ENCODE results near the gene PRKCQ. TPM values are rescaled to one million over a fixed set of nuclear protein-coding genes. Genes with fewer than 3 reads are reported as not detected.

The PRKCQ gene
- total and polyA plus RNA-seq, 2 of the 13 experiments (the other 11 are each of a cell fraction or from before 2014, with no cell fraction given): 0.13 to 0.35 TPM

DNA sequence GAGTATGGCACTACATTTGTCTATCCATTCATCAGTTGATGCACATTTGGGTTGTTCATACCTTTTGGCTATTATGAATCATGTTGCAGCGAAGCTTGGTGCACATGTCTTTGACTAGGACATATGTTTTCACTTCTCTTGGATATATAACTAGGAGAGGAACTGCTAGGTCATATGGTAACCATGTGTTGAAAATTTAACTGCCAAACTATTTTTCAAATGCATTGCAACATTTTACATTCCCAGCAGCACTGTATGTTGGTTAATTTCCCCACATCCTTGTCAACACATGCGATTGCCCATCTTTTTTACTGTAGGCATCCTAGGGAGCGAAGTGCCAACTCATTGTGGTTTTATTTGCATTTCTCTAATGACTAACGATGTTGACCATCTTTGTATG lies 183.4 kb downstream of the PRKCQ start:
- H3K79me2 ChIP-seq (ENCODE audit: insufficient read depth, low read length): no peaks in the 10 kb centered on the region
- no peak overlapping the region for H3K9ac ChIP-seq (ENCODE audit: insufficient read depth, low read depth, low read length)
- ChIA-PET CTCF (ENCODE audit: low intra/inter-chr PET ratio, low total read pairs) (no interaction called here), POLR2A (no interaction called here)
- H4K20me1 ChIP-seq (ENCODE audit: insufficient read depth, low read length): no peaks in the 10 kb centered on the region
- BruUV-seq (replicated peaks): no TSS peak
- intact Hi-C loops (cut with micrococcal nuclease; ENCODE audit: unreplicated experiment) (no loop called here), in situ Hi-C loops (cut with HindIII; ENCODE audit: extremely low pct_ligation_motif_present, low pct_unique_long_range_greater_than_20kb) (no loop called here)
- FAIRE-seq (no peak), ATAC-seq (no peak), DNase-seq (ENCODE audit: low spot score) (no peak)
- H3K4me3 ChIP-seq (replicated peaks in 1 of 3; ENCODE audit: insufficient read depth in 1 of 3, low read depth in 2 of 3, low read length in 3 of 3): no peak overlapping the region
- WGBS (ENCODE audit: low lambda C conversion rate): 18% methylated on average over 4 of the region's 4 CpGs
- no peak overlapping the region for H3K4me2 ChIP-seq (ENCODE audit: low read depth, low read length)
- H3K4me1 ChIP-seq (ENCODE audit: insufficient read depth, low read length): peaks cover 6% of the 10 kb centered on the region; the same call in 1 of the 2 replicates
- H3K36me3 ChIP-seq (replicated peaks in 1 of 2; ENCODE audit: control insufficient read depth in 1 of 2, insufficient read depth in 2 of 2, low read length in 2 of 2): no peaks in the 10 kb centered on the region
- H3K9me3 ChIP-seq (ENCODE audit: low read length): no peaks in the 10 kb centered on the region
- no peak overlapping the region for H2AFZ ChIP-seq (ENCODE audit: low read length)
- TF ChIP-seq GATA4 (IDR thresholded peaks at IDR 0.05; ENCODE audit: borderline replicate concordance, low read depth) (no peak), ZNF335 (CRISPR knock-in tag; IDR thresholded peaks at IDR 0.05) (no peak), NCOA1 (CRISPR knock-in tag; IDR thresholded peaks at IDR 0.05) (no peak), MAFK (conservative IDR thresholded peaks at IDR 0.05 in 1 of 2, IDR thresholded peaks at IDR 0.05 in 1 of 2; ENCODE audit: low read length in 2 of 2) (no peak)
- TF ChIP-seq, protein P1, sequence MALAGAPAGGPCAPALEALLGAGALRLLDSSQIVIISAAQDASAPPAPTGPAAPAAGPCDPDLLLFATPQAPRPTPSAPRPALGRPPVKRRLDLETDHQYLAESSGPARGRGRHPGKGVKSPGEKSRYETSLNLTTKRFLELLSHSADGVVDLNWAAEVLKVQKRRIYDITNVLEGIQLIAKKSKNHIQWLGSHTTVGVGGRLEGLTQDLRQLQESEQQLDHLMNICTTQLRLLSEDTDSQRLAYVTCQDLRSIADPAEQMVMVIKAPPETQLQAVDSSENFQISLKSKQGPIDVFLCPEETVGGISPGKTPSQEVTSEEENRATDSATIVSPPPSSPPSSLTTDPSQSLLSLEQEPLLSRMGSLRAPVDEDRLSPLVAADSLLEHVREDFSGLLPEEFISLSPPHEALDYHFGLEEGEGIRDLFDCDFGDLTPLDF (CRISPR knock-in tag; IDR thresholded peaks at IDR 0.05): no peak
- H3K27ac ChIP-seq (ENCODE audit: extremely low read length, insufficient read depth, low read length): no peak overlapping the region
- H3K27me3 ChIP-seq (ENCODE audit: control insufficient read depth in 1 of 2, insufficient read depth in 2 of 2, low read length in 2 of 2): peaks cover 1 to 25% of the 10 kb centered on the region in 2 experiments; a peak in 3 of 5 replicates

DNA sequence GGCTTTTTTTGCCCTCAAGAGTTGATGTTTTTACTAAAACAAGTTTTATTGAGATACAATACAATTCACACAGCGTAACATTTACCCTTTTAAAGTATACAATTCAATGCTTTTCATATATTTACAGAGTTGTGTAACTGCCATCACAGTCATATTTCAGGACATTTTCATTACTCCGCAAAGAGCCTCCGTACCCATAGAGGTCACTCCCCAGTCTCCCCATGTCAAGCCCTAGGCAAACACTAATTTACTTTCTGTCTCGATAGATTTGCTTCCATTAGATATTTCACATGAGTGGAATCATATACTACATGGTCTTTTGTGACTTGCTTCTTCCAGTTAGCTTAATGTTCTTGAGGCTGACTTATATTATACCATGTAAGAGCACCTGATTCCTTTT lies 183.8 kb downstream of the PRKCQ start:
- Histone ChIP-seq H2AFZ (ENCODE audit: low read length) (no peak overlapping the region), H3K9ac (ENCODE audit: insufficient read depth, low read depth, low read length) (no peak overlapping the region), H3K4me1 (ENCODE audit: insufficient read depth, low read length) (peaks cover 3% of the 10 kb centered on the region; the same call in 1 of the 2 replicates), H4K20me1 (ENCODE audit: insufficient read depth, low read length) (no peaks in the 10 kb centered on the region), H3K4me2 (ENCODE audit: low read depth, low read length) (no peak overlapping the region), H3K36me3 (replicated peaks in 1 of 2; ENCODE audit: control insufficient read depth in 1 of 2, insufficient read depth in 2 of 2, low read length in 2 of 2) (no peaks in the 10 kb centered on the region), H3K4me3 (replicated peaks in 1 of 3; ENCODE audit: insufficient read depth in 1 of 3, low read depth in 2 of 3, low read length in 3 of 3) (no peak overlapping the region), H3K27ac (ENCODE audit: extremely low read length, insufficient read depth, low read length) (no peak overlapping the region), H3K9me3 (ENCODE audit: low read length) (no peaks in the 10 kb centered on the region), H3K27me3 (ENCODE audit: control insufficient read depth in 1 of 2, insufficient read depth in 2 of 2, low read length in 2 of 2) (peaks cover 1 to 25% of the 10 kb centered on the region in 2 experiments; a peak in 3 of 5 replicates), H3K79me2 (ENCODE audit: insufficient read depth, low read length) (no peaks in the 10 kb centered on the region)
- intact Hi-C loops (cut with micrococcal nuclease; ENCODE audit: unreplicated experiment) (no loop called here), in situ Hi-C loops (cut with HindIII; ENCODE audit: extremely low pct_ligation_motif_present, low pct_unique_long_range_greater_than_20kb) (no loop called here)
- ChIA-PET CTCF (ENCODE audit: low intra/inter-chr PET ratio, low total read pairs) (no interaction called here), POLR2A (no interaction called here)
- 68% methylated on average over 4 of the region's 4 CpGs for WGBS (ENCODE audit: low lambda C conversion rate)
- no TSS peak for BruUV-seq (replicated peaks)
- DNase-seq (ENCODE audit: low spot score) (no peak), ATAC-seq (no peak), FAIRE-seq (no peak)
- TF ChIP-seq FOXP1 (IDR thresholded peaks at IDR 0.05) (no peak), FOXP1 (CRISPR knock-in tag; IDR thresholded peaks at IDR 0.05) (no peak), SMC3 (IDR thresholded peaks at IDR 0.05; ENCODE audit: low read length) (no peak), MIER2 (CRISPR knock-in tag; IDR thresholded peaks at IDR 0.05) (no peak), PAX8 (CRISPR knock-in tag; IDR thresholded peaks at IDR 0.05; ENCODE audit: borderline replicate concordance) (no peak), CBFB (CRISPR knock-in tag; IDR thresholded peaks at IDR 0.05) (no peak), ZNF615 (CRISPR knock-in tag; IDR thresholded peaks at IDR 0.05; ENCODE audit: borderline replicate concordance) (no peak), NFKB2 (CRISPR knock-in tag; IDR thresholded peaks at IDR 0.05; ENCODE audit: borderline replicate concordance) (no peak), ZNF577 (CRISPR knock-in tag; IDR thresholded peaks at IDR 0.05; ENCODE audit: borderline replicate concordance, low read depth) (no peak), MAFK (conservative IDR thresholded peaks at IDR 0.05 in 1 of 2, IDR thresholded peaks at IDR 0.05 in 1 of 2; ENCODE audit: low read length in 2 of 2) (no peak), RCOR2 (CRISPR knock-in tag; IDR thresholded peaks at IDR 0.05) (no peak), ZNF224 (CRISPR knock-in tag; IDR thresholded peaks at IDR 0.05) (no peak)
- TF ChIP-seq, protein P2, sequence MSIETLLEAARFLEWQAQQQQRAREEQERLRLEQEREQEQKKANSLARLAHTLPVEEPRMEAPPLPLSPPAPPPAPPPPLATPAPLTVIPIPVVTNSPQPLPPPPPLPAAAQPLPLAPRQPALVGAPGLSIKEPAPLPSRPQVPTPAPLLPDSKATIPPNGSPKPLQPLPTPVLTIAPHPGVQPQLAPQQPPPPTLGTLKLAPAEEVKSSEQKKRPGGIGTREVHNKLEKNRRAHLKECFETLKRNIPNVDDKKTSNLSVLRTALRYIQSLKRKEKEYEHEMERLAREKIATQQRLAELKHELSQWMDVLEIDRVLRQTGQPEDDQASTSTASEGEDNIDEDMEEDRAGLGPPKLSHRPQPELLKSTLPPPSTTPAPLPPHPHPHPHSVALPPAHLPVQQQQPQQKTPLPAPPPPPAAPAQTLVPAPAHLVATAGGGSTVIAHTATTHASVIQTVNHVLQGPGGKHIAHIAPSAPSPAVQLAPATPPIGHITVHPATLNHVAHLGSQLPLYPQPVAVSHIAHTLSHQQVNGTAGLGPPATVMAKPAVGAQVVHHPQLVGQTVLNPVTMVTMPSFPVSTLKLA (IDR thresholded peaks at IDR 0.05): no peak
- TF ChIP-seq, protein P3, sequence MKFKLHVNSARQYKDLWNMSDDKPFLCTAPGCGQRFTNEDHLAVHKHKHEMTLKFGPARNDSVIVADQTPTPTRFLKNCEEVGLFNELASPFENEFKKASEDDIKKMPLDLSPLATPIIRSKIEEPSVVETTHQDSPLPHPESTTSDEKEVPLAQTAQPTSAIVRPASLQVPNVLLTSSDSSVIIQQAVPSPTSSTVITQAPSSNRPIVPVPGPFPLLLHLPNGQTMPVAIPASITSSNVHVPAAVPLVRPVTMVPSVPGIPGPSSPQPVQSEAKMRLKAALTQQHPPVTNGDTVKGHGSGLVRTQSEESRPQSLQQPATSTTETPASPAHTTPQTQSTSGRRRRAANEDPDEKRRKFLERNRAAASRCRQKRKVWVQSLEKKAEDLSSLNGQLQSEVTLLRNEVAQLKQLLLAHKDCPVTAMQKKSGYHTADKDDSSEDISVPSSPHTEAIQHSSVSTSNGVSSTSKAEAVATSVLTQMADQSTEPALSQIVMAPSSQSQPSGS (CRISPR knock-in tag; IDR thresholded peaks at IDR 0.05): no peak

Measured in HepG2 (cell line).